GM21360 (cell line): ENCODE data around the gene TLX1.
"Not testable (repeated sequence)": the region's sequence is repeated elsewhere in the genome, so short reads cannot be mapped to it uniquely, and the experiment has no call there.

Source experiments
- ATAC-seq: cut with Tn5 transposase; IDR thresholded peaks from one replicate; pipeline ENCODE4 v1.9.1; 2021; ENCODE audit warnings: mild to moderate bottlenecking, moderate library complexity; ENCODE audit not compliant: unreplicated experiment

The TLX1 gene

GRCh38 chr10:101146392-101147251 lies 15.5 kb downstream of the TLX1 start:
- ATAC-seq, result no peak

- ATAC-seq, result no peak
Measured at GRCh38 chr10:101151395-101151794, 20.3 kb downstream of the TLX1 start.

DNA sequence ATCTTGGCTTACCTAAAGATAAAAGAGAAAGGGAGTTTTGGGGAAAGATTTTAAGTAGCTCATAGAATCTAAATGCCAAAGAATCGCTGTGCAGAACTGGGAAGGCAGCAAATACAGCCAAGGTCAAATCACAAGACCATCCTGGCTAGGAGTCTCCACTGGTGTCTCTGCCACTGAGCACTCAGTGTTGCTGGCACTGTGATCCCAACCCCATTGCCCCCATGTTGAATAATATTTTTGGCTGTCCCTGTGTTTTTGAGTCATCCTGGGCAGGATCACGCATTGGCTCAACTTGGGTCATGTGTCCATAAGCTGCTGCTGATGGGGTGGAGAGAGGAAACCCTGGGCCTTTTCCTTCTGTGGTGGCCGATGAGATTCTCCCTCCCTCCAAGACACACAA lies 21.2 kb downstream of the TLX1 start:
- ATAC-seq, result no peak

DNA sequence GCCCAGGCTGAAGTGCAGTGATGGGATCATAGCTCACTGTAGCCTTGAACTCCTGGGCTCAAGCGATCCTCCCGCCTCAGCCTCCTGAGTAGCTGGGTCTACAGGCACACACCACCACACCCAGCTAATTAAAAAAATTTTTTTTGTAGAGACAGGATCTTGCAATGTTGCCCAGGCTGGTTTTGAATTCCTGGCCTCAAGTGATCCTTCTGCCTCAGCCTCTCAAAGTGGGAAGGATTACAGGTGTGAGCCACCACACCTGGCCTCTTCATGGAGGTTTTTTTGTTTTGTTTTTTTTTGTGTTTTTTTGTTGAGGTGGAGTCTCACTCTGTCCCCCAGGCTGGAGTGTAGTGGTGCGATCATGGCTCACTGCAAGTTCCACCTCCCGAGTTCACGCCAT lies 23.4 kb downstream of the TLX1 start:
- not testable (repeated sequence) for ATAC-seq

DNA sequence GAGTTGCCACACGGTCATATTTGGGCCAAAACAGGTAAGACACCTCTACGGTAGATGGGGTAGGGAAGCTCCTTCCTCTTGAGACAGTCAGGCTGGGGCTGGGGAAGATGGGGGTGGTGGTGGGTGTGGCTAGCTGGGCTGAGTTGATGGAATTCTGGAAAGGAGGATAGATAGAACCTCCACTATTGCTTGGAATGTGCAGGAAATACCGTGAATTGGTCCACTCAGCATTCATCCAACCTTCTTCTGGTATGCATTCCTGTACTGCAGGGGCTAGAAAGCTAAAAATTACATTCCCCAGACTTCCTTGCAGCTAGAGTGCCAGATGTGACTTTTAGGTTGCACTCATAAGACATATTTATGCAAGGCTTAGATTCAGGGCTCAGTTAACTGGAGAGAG lies 24.8 kb downstream of the TLX1 start:
- ATAC-seq, result no peak

- ATAC-seq, result no peak
Measured at GRCh38 chr10:101157756-101158458, 26.8 kb downstream of the TLX1 start.

DNA sequence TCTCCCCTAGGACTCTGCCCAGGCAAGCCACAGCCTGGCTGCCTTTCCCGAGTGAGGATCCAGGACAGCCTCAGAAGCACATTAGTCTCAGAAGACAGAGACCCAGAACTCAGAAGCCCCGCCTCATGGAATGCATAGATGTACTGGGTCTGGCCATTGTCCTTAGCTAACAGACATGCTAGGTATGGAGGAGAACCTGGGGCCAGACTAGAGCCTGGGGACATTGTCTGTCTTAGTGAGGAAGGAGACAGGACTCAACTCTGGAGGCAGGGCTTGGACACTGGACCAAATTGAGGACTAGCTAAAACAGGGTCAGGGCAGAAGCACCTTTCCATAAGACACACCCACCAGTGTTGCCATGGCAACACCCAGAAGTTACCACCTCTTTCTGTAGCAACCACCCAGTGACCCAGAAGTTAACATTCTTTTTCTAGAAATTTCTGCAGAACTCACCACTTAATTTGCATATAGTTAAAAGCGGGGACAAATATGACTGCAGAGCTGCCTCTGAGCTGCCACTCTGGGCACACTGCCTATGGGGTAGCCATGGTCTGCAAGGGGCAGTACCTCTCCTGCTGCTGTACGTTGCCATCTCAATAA lies 27.5 kb downstream of the TLX1 start:
- no peak for ATAC-seq

GRCh38 chr10:101161494-101162299 lies 30.6 kb downstream of the TLX1 start:
- no peak for ATAC-seq

- no peak for ATAC-seq
Measured at GRCh38 chr10:101162677-101163076, 31.6 kb downstream of the TLX1 start.

DNA sequence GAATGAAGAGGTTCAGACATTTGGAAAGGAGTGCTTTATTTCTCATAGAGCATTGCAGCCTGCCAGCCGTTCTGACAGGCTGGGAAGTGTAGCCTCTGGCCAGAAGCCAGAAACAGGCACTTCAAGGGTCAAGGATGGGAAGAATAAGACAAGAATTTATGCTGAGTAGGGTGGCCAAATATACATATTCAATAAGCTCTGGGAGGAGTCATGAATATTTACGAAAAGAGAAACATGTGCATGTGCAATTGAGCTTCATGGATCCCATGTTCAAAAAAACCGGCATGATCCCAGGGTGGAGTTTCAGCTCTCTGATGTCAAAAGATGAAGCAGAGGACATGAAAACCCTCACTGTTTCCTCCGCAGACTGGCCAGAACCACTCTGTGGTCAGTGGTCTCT lies 32.9 kb downstream of the TLX1 start:
- no peak for ATAC-seq

GRCh38 chr10:101165736-101166135 lies 34.6 kb downstream of the TLX1 start:
- no peak for ATAC-seq

- no peak for ATAC-seq
Measured at GRCh38 chr10:101166430-101166829, 35.3 kb downstream of the TLX1 start.

GRCh38 chr10:101172741-101173140 lies 41.6 kb downstream of the TLX1 start:
- ATAC-seq, result no peak

GRCh38 chr10:101174319-101174718 lies 43.2 kb downstream of the TLX1 start:
- no peak for ATAC-seq

DNA sequence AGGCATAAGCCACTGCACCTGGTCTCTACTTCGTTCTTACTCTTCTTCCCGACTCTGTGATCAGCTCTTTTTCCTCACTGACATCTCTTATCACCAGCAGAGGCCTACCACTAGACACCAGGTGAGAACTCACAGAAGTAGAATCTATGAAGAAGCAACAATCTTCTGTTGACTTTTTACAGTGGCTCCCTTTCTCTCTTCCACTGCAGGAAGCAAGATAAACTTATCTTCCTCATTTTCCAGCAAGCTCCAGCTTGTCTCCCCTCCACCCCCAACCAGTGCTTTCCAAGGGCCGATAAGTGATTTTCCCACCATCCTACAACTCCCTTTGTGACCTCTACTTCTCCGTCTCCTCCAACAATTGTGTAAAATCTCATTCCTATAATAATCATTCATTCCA lies 45.5 kb downstream of the TLX1 start:
- no peak for ATAC-seq

DNA sequence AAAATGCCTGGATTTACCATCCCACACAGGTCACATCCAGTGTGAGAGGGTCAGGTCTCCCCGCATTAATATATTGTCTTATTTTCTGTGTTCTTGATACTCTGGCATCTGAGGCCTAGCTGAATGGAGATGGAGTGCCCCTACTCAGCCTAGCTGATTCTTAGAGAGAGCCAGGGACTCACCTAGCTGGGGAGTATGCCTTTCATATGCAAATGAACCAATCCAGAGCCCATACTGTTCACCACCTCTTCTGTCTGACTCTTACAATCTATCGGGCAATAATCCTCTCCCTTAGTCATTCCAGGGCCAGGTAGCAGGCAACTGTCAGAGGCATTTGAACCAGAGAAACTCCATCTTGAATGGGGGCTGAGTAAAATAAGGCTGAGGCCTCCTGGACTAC lies 51.8 kb downstream of the TLX1 start:
- no peak for ATAC-seq

DNA sequence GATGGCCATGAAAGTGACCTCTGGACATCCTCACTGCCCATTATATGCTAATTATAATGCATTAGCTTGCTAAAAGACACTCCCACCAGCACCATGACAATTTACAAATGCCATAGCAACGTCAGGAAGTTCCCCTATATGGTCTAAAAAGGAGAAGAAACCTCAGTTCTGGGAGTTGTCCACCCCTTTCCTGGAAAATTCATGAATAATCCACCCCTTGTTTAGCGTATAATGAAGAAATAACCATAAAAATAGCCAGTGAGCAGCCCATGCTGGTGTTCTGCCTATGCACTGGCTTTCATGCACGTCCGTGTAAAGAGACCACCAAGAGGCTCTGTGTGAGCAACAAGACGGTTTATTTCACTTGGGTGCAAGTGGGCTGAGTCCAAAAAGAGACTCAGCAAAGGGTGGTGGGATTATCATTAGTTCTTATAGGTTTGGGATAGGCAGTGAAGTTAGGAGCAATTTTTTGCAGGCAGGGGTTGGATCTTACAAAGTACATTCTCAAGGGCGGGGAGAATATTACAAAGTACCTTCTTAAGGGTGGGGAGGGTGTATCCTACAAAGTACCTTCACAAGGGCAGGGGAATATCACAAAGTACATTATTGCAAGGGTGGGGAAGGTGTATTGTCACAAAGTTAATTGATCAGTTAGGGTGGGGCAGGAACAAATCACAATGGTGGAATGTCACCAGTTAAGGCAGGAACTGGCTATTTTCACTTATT lies 52.5 kb downstream of the TLX1 start:
- ATAC-seq, result no peak
